Duodenal mucosa (tissue), 2 donors: ENCODE data around the gene ASAP3.
A peak's percentile ranks its signal among the peaks of the same experiment; 100 is the strongest.

Experiments
- H3K27ac ChIP-seq: one replicate; pipeline ENCODE4 v1.7.0; 2013; ENCODE audit warnings: low read depth, low read length
- H3K27me3 ChIP-seq, 2 donors: one replicate each; pipeline ENCODE4 v1.7.0; 2013; ENCODE audit warnings: low read length in 2 of 2, control low read depth in 1 of 2; ENCODE audit not compliant: insufficient read depth in 2 of 2, control insufficient read depth in 1 of 2
- H3K36me3 ChIP-seq, 2 donors: one replicate each; pipeline ENCODE4 v1.7.0; 2013; ENCODE audit warnings: low read length in 2 of 2, control low read depth in 1 of 2; ENCODE audit not compliant: insufficient read depth in 2 of 2, control insufficient read depth in 1 of 2
- H3K4me1 ChIP-seq, 2 donors: one replicate each; pipeline ENCODE4 v1.7.0; 2013; ENCODE audit warnings: low read length in 2 of 2, control low read depth in 1 of 2; ENCODE audit not compliant: insufficient read depth in 2 of 2, control insufficient read depth in 1 of 2
- H3K4me3 ChIP-seq, 2 donors: one replicate each; pipeline ENCODE4 v1.7.0; 2013; ENCODE audit warnings: low read length in 2 of 2, low read depth in 1 of 2
- H3K9ac ChIP-seq, 2 donors: one replicate each; pipeline ENCODE4 v1.7.0; 2013; ENCODE audit warnings: low read length in 2 of 2, low read depth in 1 of 2
- H3K9me3 ChIP-seq, 2 donors: one replicate each; pipeline ENCODE4 v1.7.0; 2013; ENCODE audit warnings: low read length in 2 of 2, control low read depth in 1 of 2; ENCODE audit not compliant: control insufficient read depth in 1 of 2

ASAP3 gene

DNA sequence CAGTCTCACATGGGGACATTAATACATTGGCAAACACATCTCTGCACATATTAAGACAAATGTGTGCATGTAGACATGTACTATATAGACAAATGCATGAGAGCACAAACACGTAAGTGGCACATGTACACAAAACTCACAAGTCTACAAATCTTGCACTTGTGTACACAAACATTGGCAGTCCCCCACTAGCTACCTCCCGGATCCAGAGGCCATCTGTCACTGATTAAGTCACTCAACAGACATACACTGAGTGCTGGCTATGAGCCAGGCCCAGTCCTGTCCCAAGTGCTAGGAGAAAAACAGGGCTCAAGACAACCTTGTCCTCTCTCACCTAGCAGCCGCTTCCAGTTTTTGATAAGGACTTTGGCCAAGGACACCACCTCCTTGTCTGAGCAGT, 66.4 kb downstream of the ASAP3 start:
- H3K36me3 ChIP-seq = peaks cover 0 to 19% of the 10 kb centered on the region in 2 donors
- H3K27ac ChIP-seq = no peak overlapping the region

DNA sequence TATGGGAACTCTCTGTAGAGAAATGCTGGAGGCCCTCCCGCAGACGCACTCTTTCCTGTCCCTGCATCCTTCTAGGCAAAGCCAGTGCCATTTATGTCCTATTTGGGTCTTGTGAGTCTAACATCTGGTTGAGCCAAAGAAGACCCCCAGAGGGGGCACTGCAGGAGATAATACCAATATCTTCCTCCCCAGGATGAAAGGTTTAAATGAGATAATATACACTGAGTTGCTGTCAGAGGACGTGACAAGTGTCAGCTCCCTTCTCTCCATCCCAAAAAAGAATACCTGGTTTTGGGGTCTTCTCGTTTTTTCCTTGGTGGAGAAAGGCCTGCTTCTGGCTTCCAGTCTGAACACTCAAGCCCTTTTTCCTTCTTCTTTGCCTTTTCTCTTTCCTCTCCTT, 67.0 kb downstream of the ASAP3 start:
- peaks cover 7 to 13% of the 10 kb centered on the region in 2 donors for H3K4me1 ChIP-seq
- peaks cover 0 to 19% of the 10 kb centered on the region in 2 donors for H3K36me3 ChIP-seq
- no peaks in the 10 kb centered on the region for H3K9me3 ChIP-seq
- no peak overlapping the region for H3K4me3 ChIP-seq
- no peaks in the 10 kb centered on the region for H3K27me3 ChIP-seq
- no peak overlapping the region for H3K9ac ChIP-seq
- no peak overlapping the region for H3K27ac ChIP-seq

More for the DNA sequence above, 66.4 kb downstream of the ASAP3 start:
- Histone ChIP-seq H3K4me3 (no peak overlapping the region), H3K27me3 (no peaks in the 10 kb centered on the region), H3K4me1 (peaks cover 13 to 19% of the 10 kb centered on the region in 2 donors), H3K9ac (no peak overlapping the region), H3K9me3 (no peaks in the 10 kb centered on the region)

DNA sequence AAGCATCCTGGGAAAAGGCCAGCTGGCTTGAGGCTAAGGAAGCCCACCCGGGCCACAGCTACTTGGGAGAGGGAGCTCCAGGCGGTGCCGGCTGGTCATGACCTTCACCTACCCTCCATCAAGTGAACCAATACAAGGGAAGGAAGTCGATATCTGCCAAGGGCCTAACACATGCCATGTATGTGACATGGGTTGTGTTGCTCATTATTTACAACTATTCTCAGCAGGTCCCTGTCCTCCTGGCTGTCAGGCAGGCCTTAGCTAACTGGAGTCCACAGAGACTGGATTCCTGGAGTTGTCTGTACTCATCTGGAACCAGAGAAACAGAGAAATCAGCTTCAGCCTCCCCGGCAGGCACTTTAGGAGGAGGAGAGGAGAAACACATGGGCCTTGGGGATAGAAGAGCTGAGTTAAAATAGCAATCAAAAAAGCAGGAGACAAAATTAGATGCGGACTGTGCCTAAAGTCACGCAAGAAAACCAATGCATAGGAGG, 75.1 kb downstream of the ASAP3 start:
- Histone ChIP-seq H3K9ac (no peak overlapping the region), H3K9me3 (no peaks in the 10 kb centered on the region), H3K27me3 (no peaks in the 10 kb centered on the region), H3K4me3 (no peak overlapping the region), H3K36me3 (peaks cover 5 to 33% of the 10 kb centered on the region in 2 donors), H3K4me1 (peaks cover 6% of the 10 kb centered on the region in 2 donors), H3K27ac (no peak overlapping the region)

- Histone ChIP-seq H3K27me3 (no peaks in the 10 kb centered on the region), H3K27ac (no peak overlapping the region), H3K4me3 (no peak overlapping the region), H3K9ac (no peak overlapping the region), H3K4me1 (peaks cover 21 to 23% of the 10 kb centered on the region in 2 donors), H3K36me3 (peaks cover 13 to 43% of the 10 kb centered on the region in 2 donors), H3K9me3 (no peaks in the 10 kb centered on the region)
Measured at GRCh38 chr1:23407016-23407630, 76.9 kb downstream of the ASAP3 start.

DNA sequence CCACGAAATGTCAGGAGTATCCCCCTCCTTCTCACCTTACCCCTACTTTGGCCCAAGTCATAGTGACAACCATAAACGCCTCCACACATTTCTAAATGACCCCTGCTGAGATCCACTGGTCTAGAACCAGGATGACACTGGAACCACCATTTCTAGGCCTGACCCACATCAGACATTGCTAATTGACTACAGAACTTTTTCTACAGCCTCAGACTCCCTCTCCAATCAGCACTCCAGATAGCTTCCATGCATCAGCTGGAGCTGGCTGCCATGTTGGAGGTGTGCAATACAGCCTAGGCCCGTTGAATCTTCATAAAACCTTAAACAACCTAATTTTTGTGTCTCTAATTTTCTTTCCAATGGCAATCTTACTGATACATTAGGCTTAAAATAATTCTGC, 78.0 kb downstream of the ASAP3 start:
- no peaks in the 10 kb centered on the region for H3K27me3 ChIP-seq
- H3K27ac ChIP-seq = no peak overlapping the region
- peaks cover 23 to 26% of the 10 kb centered on the region in 2 donors for H3K4me1 ChIP-seq
- H3K4me3 ChIP-seq = no peak overlapping the region
- H3K36me3 ChIP-seq = peaks cover 13 to 43% of the 10 kb centered on the region in 2 donors
- H3K9me3 ChIP-seq = no peaks in the 10 kb centered on the region
- H3K9ac ChIP-seq = no peak overlapping the region

GRCh38 chr1:23403735-23404486, 80.1 kb downstream of the ASAP3 start:
- no peak overlapping the region for H3K27ac ChIP-seq
- no peaks in the 10 kb centered on the region for H3K9me3 ChIP-seq
- H3K27me3 ChIP-seq = no peaks in the 10 kb centered on the region
- peak overlapping the region; percentile 9 to 10 for H3K4me3 ChIP-seq
- peaks cover 25 to 26% of the 10 kb centered on the region in 2 donors for H3K4me1 ChIP-seq
- H3K9ac ChIP-seq = peak overlapping the region in 1 of 2 donors; percentile 16
- H3K36me3 ChIP-seq = peaks cover 13 to 36% of the 10 kb centered on the region in 2 donors

GRCh38 chr1:23403355-23403734, 80.6 kb downstream of the ASAP3 start:
- H3K4me1 ChIP-seq = peaks cover 25 to 26% of the 10 kb centered on the region in 2 donors
- peak overlapping the region in 1 of 2 donors; percentile 16 for H3K9ac ChIP-seq
- peaks cover 11 to 30% of the 10 kb centered on the region in 2 donors for H3K36me3 ChIP-seq

DNA sequence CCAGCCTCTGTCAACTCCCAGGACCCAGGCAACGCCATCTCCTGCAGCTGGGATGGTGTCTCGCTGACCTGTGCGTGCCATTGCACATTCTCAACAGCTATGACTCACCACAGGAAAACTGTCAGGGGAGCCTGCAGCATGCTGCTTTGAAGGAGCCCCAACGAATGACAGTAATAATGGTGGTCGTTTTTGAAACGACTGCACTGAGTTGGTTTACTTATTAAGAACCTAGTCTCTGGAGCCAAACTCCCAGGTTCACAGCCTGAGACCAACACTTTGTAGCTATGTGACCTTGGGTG, 81.0 kb downstream of the ASAP3 start:
- H3K4me3 ChIP-seq = no peak overlapping the region
- H3K9ac ChIP-seq = no peak overlapping the region
- H3K27ac ChIP-seq = no peak overlapping the region
- no peaks in the 10 kb centered on the region for H3K9me3 ChIP-seq
- no peaks in the 10 kb centered on the region for H3K27me3 ChIP-seq
- peaks cover 25 to 26% of the 10 kb centered on the region in 2 donors for H3K4me1 ChIP-seq
- H3K36me3 ChIP-seq = peaks cover 9 to 31% of the 10 kb centered on the region in 2 donors

More at GRCh38 chr1:23403355-23403734, 80.6 kb downstream of the ASAP3 start:
- H3K9me3 ChIP-seq = no peaks in the 10 kb centered on the region
- H3K27ac ChIP-seq = no peak overlapping the region
- no peaks in the 10 kb centered on the region for H3K27me3 ChIP-seq
- H3K4me3 ChIP-seq = peak overlapping the region; percentile 9 to 10

- no peaks in the 10 kb centered on the region for H3K27me3 ChIP-seq
- no peaks in the 10 kb centered on the region for H3K9me3 ChIP-seq
- H3K27ac ChIP-seq = no peak overlapping the region
- no peak overlapping the region for H3K9ac ChIP-seq
- H3K4me1 ChIP-seq = peaks cover 25 to 26% of the 10 kb centered on the region in 2 donors
- H3K36me3 ChIP-seq = peaks cover 9 to 37% of the 10 kb centered on the region in 2 donors
- H3K4me3 ChIP-seq = no peak overlapping the region
Measured at GRCh38 chr1:23402286-23403037, 81.5 kb downstream of the ASAP3 start.

- H3K36me3 ChIP-seq = peaks cover 9 to 33% of the 10 kb centered on the region in 2 donors
- H3K9ac ChIP-seq = no peak overlapping the region
- H3K27me3 ChIP-seq = no peaks in the 10 kb centered on the region
- H3K4me1 ChIP-seq = peaks cover 25 to 26% of the 10 kb centered on the region in 2 donors
- H3K27ac ChIP-seq = no peak overlapping the region
- H3K9me3 ChIP-seq = no peaks in the 10 kb centered on the region
- no peak overlapping the region for H3K4me3 ChIP-seq
Measured at GRCh38 chr1:23401313-23401712, 82.7 kb downstream of the ASAP3 start.
